ENCODE data around the gene FRMPD2.
"Not testable (repeated sequence)": the region's sequence is repeated elsewhere in the genome, so short reads cannot be mapped to it uniquely, and the experiment has no call there.

The FRMPD2 gene

GRCh38 chr10:48128954-48129353 lies 145.5 kb downstream of the FRMPD2 start:
- DNase-seq (ENCODE audit: low read depth); H3K4me3 ChIP-seq (ENCODE audit: control insufficient read depth, low read depth, low read length): not testable (repeated sequence)

GRCh38 chr10:48126251-48126650 lies 148.2 kb downstream of the FRMPD2 start:
- not testable (repeated sequence) for H3K4me3 ChIP-seq (ENCODE audit: control insufficient read depth, low read depth, low read length); DNase-seq (ENCODE audit: low read depth)

- DNase-seq (ENCODE audit: low read depth) = not testable (repeated sequence)
Measured at GRCh38 chr10:48125631-48126030, 148.9 kb downstream of the FRMPD2 start.

GRCh38 chr10:48122618-48123017 lies 151.9 kb downstream of the FRMPD2 start:
- DNase-seq (ENCODE audit: low read depth); H3K4me3 ChIP-seq (ENCODE audit: control insufficient read depth, low read depth, low read length): not testable (repeated sequence)

More at GRCh38 chr10:48125631-48126030, 148.9 kb downstream of the FRMPD2 start:
- not testable (repeated sequence) for H3K4me3 ChIP-seq (ENCODE audit: control insufficient read depth, low read depth, low read length)

GRCh38 chr10:48110277-48110676 lies 164.2 kb downstream of the FRMPD2 start:
- DNase-seq (ENCODE audit: low read depth); H3K4me3 ChIP-seq (ENCODE audit: control insufficient read depth, low read depth, low read length): not testable (repeated sequence)
